ENCODE results near the gene CREB3L2. TPM values are rescaled to one million over a fixed set of nuclear protein-coding genes. Genes with fewer than 3 reads are reported as not detected.

The CREB3L2 gene
- total and polyA plus RNA-seq, 2 of the 13 experiments (the other 11 are each of a cell fraction or from before 2014, with no cell fraction given): 22.1 to 41.1 TPM

GRCh38 chr7:137992104-137992549 lies 9.8 kb downstream of the CREB3L2 start (continued):
- no peak for TF ChIP-seq ZBTB40 (IDR thresholded peaks at IDR 0.05)
- TF ChIP-seq ZBTB40 (CRISPR knock-in tag; IDR thresholded peaks at IDR 0.05): no peak; the same call in 1 of the 2 replicates
- TF ChIP-seq ZFP37 (CRISPR knock-in tag; IDR thresholded peaks at IDR 0.05; ENCODE audit: borderline replicate concordance): peak; percentile 35; the same call in 1 of the 2 replicates
- TF ChIP-seq ZHX2 (IDR thresholded peaks at IDR 0.05; ENCODE audit: low read depth): no peak
- TF ChIP-seq ZHX2 (CRISPR knock-in tag; IDR thresholded peaks at IDR 0.05; ENCODE audit: borderline replicate concordance): no peak
- peak in 1 of 2 experiments; percentile 12; a peak in 2 of 4 replicates for TF ChIP-seq KLF16 (CRISPR knock-in tag; IDR thresholded peaks at IDR 0.05)
- TF ChIP-seq SSRP1 (CRISPR knock-in tag; IDR thresholded peaks at IDR 0.05): no peak; the same call in 1 of the 2 replicates
- no peak for TF ChIP-seq ZNF773 (CRISPR knock-in tag; IDR thresholded peaks at IDR 0.05; ENCODE audit: borderline replicate concordance)
- no peak for TF ChIP-seq ZNF782 (CRISPR knock-in tag; IDR thresholded peaks at IDR 0.05; ENCODE audit: borderline replicate concordance)
- TF ChIP-seq ZNF883 (CRISPR knock-in tag; IDR thresholded peaks at IDR 0.05; ENCODE audit: not compliant biosample characterization): no peak
- TF ChIP-seq MEIS1 (CRISPR knock-in tag; IDR thresholded peaks at IDR 0.05; ENCODE audit: borderline replicate concordance): peak; percentile 49; the same call in 1 of the 2 replicates
- TF ChIP-seq ZFP36L2 (CRISPR knock-in tag; IDR thresholded peaks at IDR 0.05): no peak
- peak; percentile 84 for TF ChIP-seq MEIS2 (CRISPR knock-in tag; IDR thresholded peaks at IDR 0.05)
- TF ChIP-seq ZNF747 (CRISPR knock-in tag; IDR thresholded peaks at IDR 0.05; ENCODE audit: borderline replicate concordance): peak; percentile 45; the same call in 1 of the 2 replicates
- TF ChIP-seq ATRX (CRISPR knock-in tag; IDR thresholded peaks at IDR 0.05; ENCODE audit: borderline replicate concordance): no peak
- TF ChIP-seq ZFYVE20 (CRISPR knock-in tag; IDR thresholded peaks at IDR 0.05; ENCODE audit: borderline replicate concordance, low read depth): no peak
